ENCODE results near the gene PSEN1. TPM values are rescaled to one million over a fixed set of nuclear protein-coding genes. Genes with fewer than 3 reads are reported as not detected.
"Not testable (repeated sequence)": the region's sequence is repeated elsewhere in the genome, so short reads cannot be mapped to it uniquely, and the experiment has no call there.

Gene PSEN1
- total RNA-seq, 1 experiment from 2014 or later: 55.1 TPM

DNA sequence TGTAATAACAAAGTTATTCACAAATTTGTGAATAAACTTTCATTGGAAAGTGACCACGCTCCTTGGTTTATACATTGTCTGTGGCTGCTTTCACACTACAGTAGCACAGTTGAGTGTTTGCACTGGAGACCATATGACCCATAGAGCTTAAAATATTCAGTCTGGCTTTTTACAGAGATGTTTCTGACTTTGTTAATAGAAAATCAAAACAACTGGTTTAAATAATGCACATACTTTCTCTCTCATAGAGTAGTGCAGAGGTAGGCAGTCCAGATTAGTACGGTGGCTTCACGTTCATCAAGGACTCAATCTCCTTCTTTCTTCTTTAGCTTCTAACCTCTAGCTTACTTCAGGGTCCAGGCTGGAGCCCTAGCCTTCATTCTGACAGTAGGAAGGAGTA, 36.2 kb downstream of the PSEN1 start:
- H3K9me3 Mint-ChIP-seq (ENCODE audit: unreplicated experiment): no peaks in the 10 kb centered on the region
- CTCF ChIA-PET: interaction anchor here (0.7 to 1.8 kb wide), 18 partner anchors 10 to 336 kb away, joined by 3 to 16 read pairs (median 4); no protein-coding TSS in a partner anchor
- no peaks in the 10 kb centered on the region for H3K27me3 Mint-ChIP-seq (ENCODE audit: insufficient read depth, unreplicated experiment)
- intact Hi-C loops (cut with micrococcal nuclease): loop anchor here (5.0 kb wide), 2 partner anchors 110 to 125 kb away; no protein-coding TSS in a partner anchor
- H3K27ac Mint-ChIP-seq (ENCODE audit: low read depth, unreplicated experiment): no peak overlapping the region
- TF ChIP-seq, protein P1, sequence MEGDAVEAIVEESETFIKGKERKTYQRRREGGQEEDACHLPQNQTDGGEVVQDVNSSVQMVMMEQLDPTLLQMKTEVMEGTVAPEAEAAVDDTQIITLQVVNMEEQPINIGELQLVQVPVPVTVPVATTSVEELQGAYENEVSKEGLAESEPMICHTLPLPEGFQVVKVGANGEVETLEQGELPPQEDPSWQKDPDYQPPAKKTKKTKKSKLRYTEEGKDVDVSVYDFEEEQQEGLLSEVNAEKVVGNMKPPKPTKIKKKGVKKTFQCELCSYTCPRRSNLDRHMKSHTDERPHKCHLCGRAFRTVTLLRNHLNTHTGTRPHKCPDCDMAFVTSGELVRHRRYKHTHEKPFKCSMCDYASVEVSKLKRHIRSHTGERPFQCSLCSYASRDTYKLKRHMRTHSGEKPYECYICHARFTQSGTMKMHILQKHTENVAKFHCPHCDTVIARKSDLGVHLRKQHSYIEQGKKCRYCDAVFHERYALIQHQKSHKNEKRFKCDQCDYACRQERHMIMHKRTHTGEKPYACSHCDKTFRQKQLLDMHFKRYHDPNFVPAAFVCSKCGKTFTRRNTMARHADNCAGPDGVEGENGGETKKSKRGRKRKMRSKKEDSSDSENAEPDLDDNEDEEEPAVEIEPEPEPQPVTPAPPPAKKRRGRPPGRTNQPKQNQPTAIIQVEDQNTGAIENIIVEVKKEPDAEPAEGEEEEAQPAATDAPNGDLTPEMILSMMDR (IDR thresholded peaks at IDR 0.05; ENCODE audit: unreplicated experiment): no peak
- H3K36me3 Mint-ChIP-seq (ENCODE audit: insufficient read depth, unreplicated experiment): peaks cover 85% of the 10 kb centered on the region
- no TSS peak for BruUV-seq (replicated peaks)
- POLR2A ChIA-PET: interaction anchor here (0.6 to 1.4 kb wide), 4 partner anchors 16 to 299 kb away, joined by 3 to 5 read pairs (median 4); no protein-coding TSS in a partner anchor
- DNase-seq (ENCODE audit: unreplicated experiment): no peak
- no peaks in the 10 kb centered on the region for H3K4me1 Mint-ChIP-seq (ENCODE audit: insufficient read depth, unreplicated experiment)
- no peak overlapping the region for H3K4me3 Mint-ChIP-seq (ENCODE audit: unreplicated experiment)

DNA sequence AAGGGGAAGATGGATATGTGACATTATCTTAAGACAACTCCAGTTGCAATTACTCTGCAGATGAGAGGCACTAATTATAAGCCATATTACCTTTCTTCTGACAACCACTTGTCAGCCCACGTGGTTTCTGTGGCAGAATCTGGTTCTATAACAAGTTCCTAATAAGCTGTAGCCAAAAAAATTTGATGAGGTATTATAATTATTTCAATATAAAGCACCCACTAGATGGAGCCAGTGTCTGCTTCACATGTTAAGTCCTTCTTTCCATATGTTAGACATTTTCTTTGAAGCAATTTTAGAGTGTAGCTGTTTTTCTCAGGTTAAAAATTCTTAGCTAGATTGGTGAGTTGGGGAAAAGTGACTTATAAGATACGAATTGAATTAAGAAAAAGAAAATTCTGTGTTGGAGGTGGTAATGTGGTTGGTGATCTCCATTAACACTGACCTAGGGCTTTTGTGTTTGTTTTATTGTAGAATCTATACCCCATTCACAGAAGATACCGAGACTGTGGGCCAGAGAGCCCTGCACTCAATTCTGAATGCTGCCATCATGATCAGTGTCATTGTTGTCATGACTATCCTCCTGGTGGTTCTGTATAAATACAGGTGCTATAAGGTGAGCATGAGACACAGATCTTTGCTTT, 36.9 kb downstream of the PSEN1 start:
- intact Hi-C loops (cut with micrococcal nuclease): loop anchor here (1.0 to 5.0 kb wide), 3 partner anchors 109 to 299 kb away; no protein-coding TSS in a partner anchor
- CTCF ChIA-PET: interaction anchor here (0.5 to 1.8 kb wide), 20 partner anchors 9 to 353 kb away, joined by 3 to 16 read pairs (median 4); no protein-coding TSS in a partner anchor

DNA sequence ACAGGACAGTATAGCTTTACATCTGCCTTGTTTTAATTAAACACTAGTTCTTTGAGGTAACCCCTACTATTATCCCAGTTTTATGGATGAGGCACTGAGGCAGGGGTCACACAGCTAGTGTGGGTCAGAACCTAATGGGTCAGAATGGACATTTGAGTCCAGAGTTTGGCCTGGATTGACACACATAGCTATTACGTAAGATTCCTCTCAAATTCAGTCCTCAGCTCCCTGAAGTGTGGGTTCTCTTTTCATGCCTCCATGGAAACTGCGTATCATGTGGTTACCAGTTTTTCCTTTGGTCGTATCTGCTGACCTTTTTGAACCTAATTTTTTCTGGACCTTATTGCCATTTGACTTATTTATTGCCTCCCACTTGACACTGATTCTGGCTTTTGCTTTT, 40.4 kb downstream of the PSEN1 start:
- BruUV-seq (replicated peaks): no TSS peak
- Mint-ChIP-seq H3K27me3 (ENCODE audit: insufficient read depth, unreplicated experiment) (no peaks in the 10 kb centered on the region), H3K4me3 (ENCODE audit: unreplicated experiment) (no peak overlapping the region), H3K27ac (ENCODE audit: low read depth, unreplicated experiment) (peak overlapping the region; percentile 37), H3K4me1 (ENCODE audit: insufficient read depth, unreplicated experiment) (peaks cover 13% of the 10 kb centered on the region), H3K36me3 (ENCODE audit: insufficient read depth, unreplicated experiment) (peaks cover 78% of the 10 kb centered on the region), H3K9me3 (ENCODE audit: unreplicated experiment) (no peaks in the 10 kb centered on the region)
- intact Hi-C loops (cut with micrococcal nuclease): no loop called here
- ChIA-PET CTCF (no interaction called here), POLR2A (interaction anchor here (0.7 to 2.2 kb wide), 4 partner anchors 10 to 40 kb away, joined by 4 to 9 read pairs (median 5); partner anchors contain the start of gene PSEN1)
- TF ChIP-seq, protein P1 (IDR thresholded peaks at IDR 0.05; ENCODE audit: unreplicated experiment): no peak
- no peak for DNase-seq (ENCODE audit: unreplicated experiment)

More for the DNA sequence above, 36.9 kb downstream of the PSEN1 start:
- Mint-ChIP-seq H3K4me1 (ENCODE audit: insufficient read depth, unreplicated experiment) (no peaks in the 10 kb centered on the region), H3K4me3 (ENCODE audit: unreplicated experiment) (no peak overlapping the region), H3K27ac (ENCODE audit: low read depth, unreplicated experiment) (no peak overlapping the region), H3K9me3 (ENCODE audit: unreplicated experiment) (no peaks in the 10 kb centered on the region), H3K36me3 (ENCODE audit: insufficient read depth, unreplicated experiment) (peaks cover 85% of the 10 kb centered on the region), H3K27me3 (ENCODE audit: insufficient read depth, unreplicated experiment) (no peaks in the 10 kb centered on the region)
- POLR2A ChIA-PET: interaction anchor here (0.6 to 1.4 kb wide), 7 partner anchors 15 to 298 kb away, joined by 3 to 5 read pairs (median 3); no protein-coding TSS in a partner anchor
- no TSS peak for BruUV-seq (replicated peaks)
- peak; percentile 60 for DNase-seq (ENCODE audit: unreplicated experiment)
- TF ChIP-seq, protein P1 (IDR thresholded peaks at IDR 0.05; ENCODE audit: unreplicated experiment): peak; percentile 59

DNA sequence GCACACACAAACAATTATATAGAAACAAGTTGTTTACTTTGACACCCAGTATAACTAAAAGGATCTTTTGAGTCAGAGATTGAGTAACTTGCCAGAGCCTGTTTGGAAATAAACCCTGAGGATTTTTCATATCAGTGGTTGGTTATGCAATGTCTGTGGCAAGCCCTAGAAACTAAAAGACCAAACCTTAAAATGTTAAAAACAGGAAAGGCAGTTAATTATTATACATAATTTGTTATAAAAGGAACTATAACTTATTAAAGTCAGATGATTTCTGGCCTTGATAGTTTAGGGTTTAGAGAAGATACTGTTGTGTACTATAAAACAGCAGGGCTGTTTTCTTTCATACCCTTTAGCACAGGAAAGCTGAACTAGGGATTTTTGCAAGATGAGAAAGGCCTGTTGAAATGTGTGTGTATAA, 44.1 kb downstream of the PSEN1 start:
- Mint-ChIP-seq H3K4me1 (ENCODE audit: insufficient read depth, unreplicated experiment) (peaks cover 13% of the 10 kb centered on the region), H3K27me3 (ENCODE audit: insufficient read depth, unreplicated experiment) (no peaks in the 10 kb centered on the region), H3K4me3 (ENCODE audit: unreplicated experiment) (no peak overlapping the region), H3K9me3 (ENCODE audit: unreplicated experiment) (no peaks in the 10 kb centered on the region), H3K36me3 (ENCODE audit: insufficient read depth, unreplicated experiment) (peaks cover 57% of the 10 kb centered on the region), H3K27ac (ENCODE audit: low read depth, unreplicated experiment) (peak overlapping the region; percentile 93)
- no TSS peak for BruUV-seq (replicated peaks)
- ChIA-PET POLR2A (interaction anchor here (0.7 to 1.4 kb wide), 4 partner anchors 18 to 283 kb away, joined by 3 to 5 read pairs (median 4); no protein-coding TSS in a partner anchor), CTCF (no interaction called here)
- intact Hi-C loops (cut with micrococcal nuclease): no loop called here
- TF ChIP-seq, protein P1 (IDR thresholded peaks at IDR 0.05; ENCODE audit: unreplicated experiment): no peak
- DNase-seq (ENCODE audit: unreplicated experiment): peak; percentile 82

DNA sequence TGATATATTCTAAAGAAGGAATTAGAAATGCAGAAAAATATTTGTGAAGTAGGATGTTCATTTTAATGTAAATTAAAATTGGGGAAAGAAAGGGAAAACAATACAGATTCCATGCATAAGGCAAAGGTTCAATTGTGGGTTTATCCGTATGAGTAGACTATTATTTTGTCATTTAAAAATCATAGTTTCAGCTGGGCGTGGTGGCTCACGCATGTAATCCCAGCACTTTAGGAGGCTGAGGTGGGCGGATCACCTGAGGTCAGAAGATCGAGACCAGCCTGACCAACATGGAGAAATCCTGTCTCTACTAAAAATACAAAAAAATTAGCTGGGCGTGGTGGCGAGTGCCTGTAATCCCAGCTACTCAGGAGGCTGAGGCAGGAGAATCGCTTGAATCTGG, 44.7 kb downstream of the PSEN1 start:
- Mint-ChIP-seq H3K4me1 (ENCODE audit: insufficient read depth, unreplicated experiment) (peaks cover 13% of the 10 kb centered on the region), H3K27ac (ENCODE audit: low read depth, unreplicated experiment) (peak overlapping the region; percentile 93), H3K36me3 (ENCODE audit: insufficient read depth, unreplicated experiment) (peaks cover 57% of the 10 kb centered on the region)
- CTCF ChIA-PET; H3K4me3 Mint-ChIP-seq (ENCODE audit: unreplicated experiment); DNase-seq (ENCODE audit: unreplicated experiment); BruUV-seq (replicated peaks); intact Hi-C loops (cut with micrococcal nuclease); H3K27me3 Mint-ChIP-seq (ENCODE audit: insufficient read depth, unreplicated experiment); H3K9me3 Mint-ChIP-seq (ENCODE audit: unreplicated experiment): not testable (repeated sequence)
- POLR2A ChIA-PET: interaction anchor here (0.6 to 1.9 kb wide), 7 partner anchors 17 to 283 kb away, joined by 3 to 6 read pairs (median 4); no protein-coding TSS in a partner anchor
